ENCODE measurements around the gene PPFIBP2. TPM values are rescaled to one million over a fixed set of nuclear protein-coding genes. Genes with fewer than 3 reads are reported as not detected.

The PPFIBP2 gene
- polyA plus RNA-seq, 2 donors: 27.4 to 32.1 TPM

- H3K4me3 ChIP-seq (ENCODE audit: low read depth in 1 of 2, low read length in 2 of 2): no peak overlapping the region
- no peaks in the 10 kb centered on the region for H3K9me3 ChIP-seq (ENCODE audit: control insufficient read depth in 2 of 2, insufficient read depth in 1 of 2, low read depth in 1 of 2, low read length in 1 of 2)
- peaks cover 3 to 24% of the 10 kb centered on the region in 2 donors for H3K36me3 ChIP-seq (ENCODE audit: control insufficient read depth in 2 of 2, insufficient read depth in 2 of 2, low read length in 1 of 2)
- 40 to 50% methylated on average over 4 of the region's 4 CpGs for WGBS, 2 donors
- peaks cover 0 to 5% of the 10 kb centered on the region in 2 donors for H3K4me1 ChIP-seq (ENCODE audit: control insufficient read depth in 2 of 2, insufficient read depth in 2 of 2, low read length in 1 of 2)
- H3K27me3 ChIP-seq (ENCODE audit: control insufficient read depth in 1 of 2, insufficient read depth in 2 of 2, low read length in 2 of 2): no peaks in the 10 kb centered on the region
- no peak overlapping the region for H3K27ac ChIP-seq (ENCODE audit: low read depth in 2 of 2, low read length in 1 of 2)
Measured at GRCh38 chr11:7642747-7643146, 128.9 kb downstream of the PPFIBP2 start.

GRCh38 chr11:7643314-7643713 is 129.5 kb downstream of the PPFIBP2 start:
- Histone ChIP-seq H3K36me3 (ENCODE audit: control insufficient read depth in 2 of 2, insufficient read depth in 2 of 2, low read length in 1 of 2) (peaks cover 3 to 25% of the 10 kb centered on the region in 2 donors), H3K4me1 (ENCODE audit: control insufficient read depth in 2 of 2, insufficient read depth in 2 of 2, low read length in 1 of 2) (peaks cover 0 to 4% of the 10 kb centered on the region in 2 donors), H3K27me3 (ENCODE audit: control insufficient read depth in 1 of 2, insufficient read depth in 2 of 2, low read length in 2 of 2) (no peaks in the 10 kb centered on the region), H3K27ac (ENCODE audit: low read depth in 2 of 2, low read length in 1 of 2) (no peak overlapping the region), H3K9me3 (ENCODE audit: control insufficient read depth in 2 of 2, insufficient read depth in 1 of 2, low read depth in 1 of 2, low read length in 1 of 2) (no peaks in the 10 kb centered on the region), H3K4me3 (ENCODE audit: low read depth in 1 of 2, low read length in 2 of 2) (no peak overlapping the region)
- WGBS, 2 donors: 79% methylated on average over 4 of the region's 4 CpGs

- Histone ChIP-seq H3K27ac (ENCODE audit: low read depth in 2 of 2, low read length in 1 of 2) (no peak overlapping the region), H3K4me1 (ENCODE audit: control insufficient read depth in 2 of 2, insufficient read depth in 2 of 2, low read length in 1 of 2) (no peaks in the 10 kb centered on the region), H3K27me3 (ENCODE audit: control insufficient read depth in 1 of 2, insufficient read depth in 2 of 2, low read length in 2 of 2) (no peaks in the 10 kb centered on the region), H3K9me3 (ENCODE audit: control insufficient read depth in 2 of 2, insufficient read depth in 1 of 2, low read depth in 1 of 2, low read length in 1 of 2) (no peaks in the 10 kb centered on the region), H3K4me3 (ENCODE audit: low read depth in 1 of 2, low read length in 2 of 2) (no peak overlapping the region), H3K36me3 (ENCODE audit: control insufficient read depth in 2 of 2, insufficient read depth in 2 of 2, low read length in 1 of 2) (peaks cover 6 to 30% of the 10 kb centered on the region in 2 donors)
- WGBS, 2 donors: 80 to 87% methylated on average over 3 of the region's 3 CpGs
Measured at GRCh38 chr11:7645206-7645605, 131.4 kb downstream of the PPFIBP2 start.

GRCh38 chr11:7646866-7647265 is 133.1 kb downstream of the PPFIBP2 start:
- no peaks in the 10 kb centered on the region for H3K9me3 ChIP-seq (ENCODE audit: control insufficient read depth in 2 of 2, insufficient read depth in 1 of 2, low read depth in 1 of 2, low read length in 1 of 2)
- peaks cover 6 to 27% of the 10 kb centered on the region in 2 donors for H3K36me3 ChIP-seq (ENCODE audit: control insufficient read depth in 2 of 2, insufficient read depth in 2 of 2, low read length in 1 of 2)
- no peaks in the 10 kb centered on the region for H3K27me3 ChIP-seq (ENCODE audit: control insufficient read depth in 1 of 2, insufficient read depth in 2 of 2, low read length in 2 of 2)
- 90 to 91% methylated on average over 2 of the region's 2 CpGs for WGBS, 2 donors
- no peaks in the 10 kb centered on the region for H3K4me1 ChIP-seq (ENCODE audit: control insufficient read depth in 2 of 2, insufficient read depth in 2 of 2, low read length in 1 of 2)
- H3K4me3 ChIP-seq (ENCODE audit: low read depth in 1 of 2, low read length in 2 of 2): no peak overlapping the region
- no peak overlapping the region for H3K27ac ChIP-seq (ENCODE audit: low read depth in 2 of 2, low read length in 1 of 2)

GRCh38 chr11:7648264-7648663 is 134.5 kb downstream of the PPFIBP2 start:
- Histone ChIP-seq H3K4me3 (ENCODE audit: low read depth in 1 of 2, low read length in 2 of 2) (no peak overlapping the region), H3K36me3 (ENCODE audit: control insufficient read depth in 2 of 2, insufficient read depth in 2 of 2, low read length in 1 of 2) (peaks cover 18 to 34% of the 10 kb centered on the region in 2 donors), H3K9me3 (ENCODE audit: control insufficient read depth in 2 of 2, insufficient read depth in 1 of 2, low read depth in 1 of 2, low read length in 1 of 2) (no peaks in the 10 kb centered on the region), H3K4me1 (ENCODE audit: control insufficient read depth in 2 of 2, insufficient read depth in 2 of 2, low read length in 1 of 2) (no peaks in the 10 kb centered on the region), H3K27me3 (ENCODE audit: control insufficient read depth in 1 of 2, insufficient read depth in 2 of 2, low read length in 2 of 2) (no peaks in the 10 kb centered on the region), H3K27ac (ENCODE audit: low read depth in 2 of 2, low read length in 1 of 2) (no peak overlapping the region)
- 87 to 91% methylated on average over 3 of the region's 3 CpGs for WGBS, 2 donors

- H3K27ac ChIP-seq (ENCODE audit: low read depth in 2 of 2, low read length in 1 of 2): no peak overlapping the region
- H3K4me3 ChIP-seq (ENCODE audit: low read depth in 1 of 2, low read length in 2 of 2): no peak overlapping the region
- H3K36me3 ChIP-seq (ENCODE audit: control insufficient read depth in 2 of 2, insufficient read depth in 2 of 2, low read length in 1 of 2): peaks cover 21 to 54% of the 10 kb centered on the region in 2 donors
- no peaks in the 10 kb centered on the region for H3K9me3 ChIP-seq (ENCODE audit: control insufficient read depth in 2 of 2, insufficient read depth in 1 of 2, low read depth in 1 of 2, low read length in 1 of 2)
- H3K27me3 ChIP-seq (ENCODE audit: control insufficient read depth in 1 of 2, insufficient read depth in 2 of 2, low read length in 2 of 2): no peaks in the 10 kb centered on the region
- WGBS, 2 donors: 71 to 77% methylated on average over 5 of the region's 5 CpGs
- no peaks in the 10 kb centered on the region for H3K4me1 ChIP-seq (ENCODE audit: control insufficient read depth in 2 of 2, insufficient read depth in 2 of 2, low read length in 1 of 2)
Measured at GRCh38 chr11:7651140-7651551, 137.3 kb downstream of the PPFIBP2 start.

GRCh38 chr11:7651700-7652099 is 137.9 kb downstream of the PPFIBP2 start:
- Histone ChIP-seq H3K27me3 (ENCODE audit: control insufficient read depth in 1 of 2, insufficient read depth in 2 of 2, low read length in 2 of 2) (no peaks in the 10 kb centered on the region), H3K4me3 (ENCODE audit: low read depth in 1 of 2, low read length in 2 of 2) (no peak overlapping the region), H3K9me3 (ENCODE audit: control insufficient read depth in 2 of 2, insufficient read depth in 1 of 2, low read depth in 1 of 2, low read length in 1 of 2) (no peaks in the 10 kb centered on the region), H3K27ac (ENCODE audit: low read depth in 2 of 2, low read length in 1 of 2) (no peak overlapping the region), H3K4me1 (ENCODE audit: control insufficient read depth in 2 of 2, insufficient read depth in 2 of 2, low read length in 1 of 2) (no peaks in the 10 kb centered on the region), H3K36me3 (ENCODE audit: control insufficient read depth in 2 of 2, insufficient read depth in 2 of 2, low read length in 1 of 2) (peaks cover 21 to 54% of the 10 kb centered on the region in 2 donors)
- 86 to 89% methylated on average over 9 of the region's 9 CpGs for WGBS, 2 donors

GRCh38 chr11:7654195-7654705 is 140.5 kb downstream of the PPFIBP2 start:
- H3K4me1 ChIP-seq (ENCODE audit: control insufficient read depth in 2 of 2, insufficient read depth in 2 of 2, low read length in 1 of 2): no peaks in the 10 kb centered on the region
- peaks cover 21 to 56% of the 10 kb centered on the region in 2 donors for H3K36me3 ChIP-seq (ENCODE audit: control insufficient read depth in 2 of 2, insufficient read depth in 2 of 2, low read length in 1 of 2)
- H3K27me3 ChIP-seq (ENCODE audit: control insufficient read depth in 1 of 2, insufficient read depth in 2 of 2, low read length in 2 of 2): no peaks in the 10 kb centered on the region
- no peaks in the 10 kb centered on the region for H3K9me3 ChIP-seq (ENCODE audit: control insufficient read depth in 2 of 2, insufficient read depth in 1 of 2, low read depth in 1 of 2, low read length in 1 of 2)
- H3K4me3 ChIP-seq (ENCODE audit: low read depth in 1 of 2, low read length in 2 of 2): no peak overlapping the region
- 82 to 86% methylated on average over 4 of the region's 4 CpGs for WGBS, 2 donors
- H3K27ac ChIP-seq (ENCODE audit: low read depth in 2 of 2, low read length in 1 of 2): no peak overlapping the region

- 79% methylated on average over 14 of the region's 14 CpGs for WGBS, 2 donors
- Histone ChIP-seq H3K9me3 (ENCODE audit: control insufficient read depth in 2 of 2, insufficient read depth in 1 of 2, low read depth in 1 of 2, low read length in 1 of 2) (no peaks in the 10 kb centered on the region), H3K4me1 (ENCODE audit: control insufficient read depth in 2 of 2, insufficient read depth in 2 of 2, low read length in 1 of 2) (no peaks in the 10 kb centered on the region), H3K36me3 (ENCODE audit: control insufficient read depth in 2 of 2, insufficient read depth in 2 of 2, low read length in 1 of 2) (peaks cover 17 to 50% of the 10 kb centered on the region in 2 donors), H3K27ac (ENCODE audit: low read depth in 2 of 2, low read length in 1 of 2) (no peak overlapping the region), H3K27me3 (ENCODE audit: control insufficient read depth in 1 of 2, insufficient read depth in 2 of 2, low read length in 2 of 2) (no peaks in the 10 kb centered on the region), H3K4me3 (ENCODE audit: low read depth in 1 of 2, low read length in 2 of 2) (no peak overlapping the region)
Measured at GRCh38 chr11:7655253-7656217, 141.7 kb downstream of the PPFIBP2 start.
